ENCODE data around the gene TMEM213.

DNA sequence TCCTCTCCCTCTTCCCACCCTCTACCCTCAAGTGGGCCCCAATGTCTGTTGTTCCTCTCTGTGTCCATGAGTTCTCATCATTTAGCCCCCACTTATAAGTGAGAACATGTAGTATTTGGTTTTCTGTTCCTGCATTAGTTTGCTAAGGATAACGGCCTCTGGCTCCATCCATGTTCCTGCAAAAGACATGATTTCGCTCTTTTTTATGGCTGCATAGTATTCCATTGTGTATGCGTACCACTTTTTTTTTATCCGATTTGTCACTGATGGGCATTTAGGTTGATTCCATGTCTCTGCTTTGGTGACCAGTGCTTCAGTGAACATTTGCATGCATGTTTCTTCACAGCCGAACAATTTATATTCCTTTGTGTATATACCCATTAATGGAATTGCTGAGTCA, 51.9 kb downstream of the TMEM213 start:
- TF ChIP-seq, protein P1, sequence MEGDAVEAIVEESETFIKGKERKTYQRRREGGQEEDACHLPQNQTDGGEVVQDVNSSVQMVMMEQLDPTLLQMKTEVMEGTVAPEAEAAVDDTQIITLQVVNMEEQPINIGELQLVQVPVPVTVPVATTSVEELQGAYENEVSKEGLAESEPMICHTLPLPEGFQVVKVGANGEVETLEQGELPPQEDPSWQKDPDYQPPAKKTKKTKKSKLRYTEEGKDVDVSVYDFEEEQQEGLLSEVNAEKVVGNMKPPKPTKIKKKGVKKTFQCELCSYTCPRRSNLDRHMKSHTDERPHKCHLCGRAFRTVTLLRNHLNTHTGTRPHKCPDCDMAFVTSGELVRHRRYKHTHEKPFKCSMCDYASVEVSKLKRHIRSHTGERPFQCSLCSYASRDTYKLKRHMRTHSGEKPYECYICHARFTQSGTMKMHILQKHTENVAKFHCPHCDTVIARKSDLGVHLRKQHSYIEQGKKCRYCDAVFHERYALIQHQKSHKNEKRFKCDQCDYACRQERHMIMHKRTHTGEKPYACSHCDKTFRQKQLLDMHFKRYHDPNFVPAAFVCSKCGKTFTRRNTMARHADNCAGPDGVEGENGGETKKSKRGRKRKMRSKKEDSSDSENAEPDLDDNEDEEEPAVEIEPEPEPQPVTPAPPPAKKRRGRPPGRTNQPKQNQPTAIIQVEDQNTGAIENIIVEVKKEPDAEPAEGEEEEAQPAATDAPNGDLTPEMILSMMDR (IDR thresholded peaks at IDR 0.05 in 2 of 3, conservative IDR thresholded peaks at IDR 0.05 in 1 of 3; ENCODE audit: borderline replicate concordance in 1 of 3, insufficient read depth in 1 of 3, low read depth in 2 of 3, low read length in 2 of 3) = no peak
- TF ChIP-seq JUND (IDR thresholded peaks at IDR 0.05) = no peak
- TF ChIP-seq POLR2A (IDR thresholded peaks at IDR 0.05; ENCODE audit: borderline replicate concordance, extremely low read depth, insufficient read depth, insufficient read length) = no peak
- TF ChIP-seq POLR2AphosphoS5 (IDR thresholded peaks at IDR 0.05; ENCODE audit: low read depth, low read length) = no peak
- no peak for TF ChIP-seq FOSL1 (IDR thresholded peaks at IDR 0.05; ENCODE audit: low read depth)
- TF ChIP-seq ELF1 (IDR thresholded peaks at IDR 0.05; ENCODE audit: borderline replicate concordance, low read depth) = no peak
